Sigmoid colon (tissue), 7 donors: ENCODE results near the gene RPTOR. TPM values are rescaled to one million over a fixed set of nuclear protein-coding genes. Genes with fewer than 3 reads are reported as not detected.

Source experiments
- DNase-seq: peaks from one replicate; pipeline ENCODE4 v3.0.0-alpha.2; 2019
- H3K27ac ChIP-seq, 4 donors: fragments of 200-600 bp; sonication (generic); one replicate each; pipeline ENCODE4 v1.5.1; 2016 to 2019; ENCODE audit warnings: mild to moderate bottlenecking in 1 of 4
- H3K27me3 ChIP-seq, 3 donors: fragments of 200-600 bp; sonication (generic); one replicate each; pipeline ENCODE4 v1.5.1; 2019; ENCODE audit warnings: mild to moderate bottlenecking in 1 of 3
- H3K36me3 ChIP-seq, 4 donors: fragments of 200-600 bp; sonication (generic); one replicate each; pipeline ENCODE4 v1.5.1; 2016 to 2019
- H3K4me1 ChIP-seq, 4 donors: fragments of 200-600 bp; sonication (generic); one replicate each; pipeline ENCODE4 v1.5.1; 2017 to 2019
- H3K4me3 ChIP-seq, 4 donors: fragments of 200-600 bp; sonication (generic); one replicate each; pipeline ENCODE4 v1.5.1; 2017 to 2019; ENCODE audit warnings: mild to moderate bottlenecking in 2 of 4, moderate library complexity in 1 of 4
- H3K9me3 ChIP-seq, 4 donors: fragments of 200-600 bp in 3 of 4; sonication (generic) in 3 of 4; one replicate each; pipeline versions ENCODE4 v1.5.1 to v1.6.1; 2013 to 2019
- CTCF ChIP-seq, 4 experiments: fragments of 450-650 bp in 3 of 4; fragments of 200-600 bp in 1 of 4; IDR thresholded peaks; one replicate each; pipeline ENCODE4 v1.5.1; 2016 to 2019; ENCODE audit warnings: antibody characterized with exemption in 4 of 4, mild to moderate bottlenecking in 3 of 4, moderate library complexity in 2 of 4
- EP300 ChIP-seq, 4 donors: sonication (generic); formaldehyde crosslinking; IDR thresholded peaks; one replicate each; pipeline ENCODE4 v1.6.1; 2017; ENCODE audit warnings: antibody characterized with exemption in 4 of 4
- POLR2A ChIP-seq, 2 donors: fragments of 450-650 bp; IDR thresholded peaks; one replicate each; pipeline ENCODE4 v1.6.1; 2016; ENCODE audit warnings: antibody characterized with exemption in 2 of 2, mild to moderate bottlenecking in 2 of 2, moderate library complexity in 2 of 2
- POLR2AphosphoS5 ChIP-seq, 4 donors: sonication (generic); formaldehyde crosslinking; IDR thresholded peaks; one replicate each; pipeline ENCODE4 v1.6.1; 2017; ENCODE audit warnings: antibody characterized with exemption in 4 of 4
- WGBS, 2 donors: extraction: QIAGEN DNeasy Blood & Tissue Kit; methylation state at CpG; one replicate each; pipeline ENCODE4 v1.1.7; 2013; 5-methylcytosine and 5-hydroxymethylcytosine counted together
- intact Hi-C: fragments of 100-400 bp; cut with DNase I; formaldehyde crosslinking; loops from one replicate; pipeline ENCODE4 v1.15.1; 2023
- polyA plus RNA-seq, 3 donors: library from polyadenylated mRNA; stranded (reverse); fragments of 200-250 nt; gene quantifications; one replicate each; pipeline ENCODE4 v1.2.3, GENCODE V29; 2013
- total RNA-seq, 4 donors: library from RNA; depleted of rRNA; stranded (reverse); fragments of >200 nt; gene quantifications; one replicate each; pipeline ENCODE4 v1.1.0, GENCODE V29; 2016
- donor health status: healthy with polysubstance abuse.
- donor health status: Bipolar disorder and iron deficiency.
- donor health status: healthy.

RPTOR gene
- total and polyA plus RNA-seq, 7 donors = 3.7 to 68.7 (median 22.9) TPM

GRCh38 chr17:80614332-80615047 lies 69.9 kb downstream of the RPTOR start:
- no peak overlapping the region for H3K27ac ChIP-seq
- no peaks in the 10 kb centered on the region for H3K4me1 ChIP-seq
- no peak overlapping the region for H3K4me3 ChIP-seq
- no peak for DNase-seq
- WGBS, 2 donors = 84 to 91% methylated on average over 12 of the region's 12 CpGs
- H3K27me3 ChIP-seq = no peaks in the 10 kb centered on the region
- intact Hi-C loops = no loop called here
- H3K9me3 ChIP-seq = no peaks in the 10 kb centered on the region
- no peaks in the 10 kb centered on the region for H3K36me3 ChIP-seq
- TF ChIP-seq POLR2A (IDR thresholded peaks at IDR 0.05) (no peak), EP300 (IDR thresholded peaks at IDR 0.05) (no peak)

- no peak for DNase-seq
- no peak for TF ChIP-seq CTCF (IDR thresholded peaks at IDR 0.05)
- no peak for TF ChIP-seq POLR2AphosphoS5 (IDR thresholded peaks at IDR 0.05)
- no peak for TF ChIP-seq POLR2A (IDR thresholded peaks at IDR 0.05)
- TF ChIP-seq EP300 (IDR thresholded peaks at IDR 0.05) = no peak
- H3K4me1 ChIP-seq = no peaks in the 10 kb centered on the region
- intact Hi-C loops = no loop called here
- H3K36me3 ChIP-seq = no peaks in the 10 kb centered on the region
- H3K27ac ChIP-seq = no peak overlapping the region
- H3K27me3 ChIP-seq = no peaks in the 10 kb centered on the region
- H3K4me3 ChIP-seq = no peak overlapping the region
- no peaks in the 10 kb centered on the region for H3K9me3 ChIP-seq
- WGBS, 2 donors = 81 to 89% methylated on average over 4 of the region's 4 CpGs
Measured at GRCh38 chr17:80615376-80615775, 70.7 kb downstream of the RPTOR start.

DNA sequence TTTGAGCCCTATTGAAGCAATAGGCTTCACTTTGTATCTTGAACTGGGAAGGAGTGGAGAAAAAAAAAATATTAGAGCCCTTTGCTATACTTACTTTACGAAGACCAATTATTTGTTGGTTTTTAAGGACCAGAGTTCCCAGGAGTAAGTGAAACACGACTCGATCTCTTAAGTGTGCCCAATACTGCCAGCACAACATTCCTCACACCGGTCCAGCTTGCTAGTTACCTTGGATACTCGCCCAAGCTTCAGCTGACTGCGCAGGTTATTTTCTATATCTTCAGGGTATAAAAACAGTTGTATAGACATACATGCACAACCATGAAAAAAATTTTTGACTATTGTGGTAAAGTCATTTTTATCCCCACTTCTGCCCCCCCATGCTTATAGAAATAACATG lies 72.1 kb downstream of the RPTOR start:
- H3K4me3 ChIP-seq = no peak overlapping the region
- intact Hi-C loops = no loop called here
- H3K36me3 ChIP-seq = no peaks in the 10 kb centered on the region
- no peak overlapping the region for H3K27ac ChIP-seq
- H3K9me3 ChIP-seq = no peaks in the 10 kb centered on the region
- no peak for DNase-seq
- TF ChIP-seq EP300 (IDR thresholded peaks at IDR 0.05) (no peak), CTCF (IDR thresholded peaks at IDR 0.05) (no peak), POLR2AphosphoS5 (IDR thresholded peaks at IDR 0.05) (no peak), POLR2A (IDR thresholded peaks at IDR 0.05) (no peak)
- 95 to 96% methylated on average over 6 of the region's 6 CpGs for WGBS, 2 donors
- H3K27me3 ChIP-seq = no peaks in the 10 kb centered on the region
- H3K4me1 ChIP-seq = no peaks in the 10 kb centered on the region

DNA sequence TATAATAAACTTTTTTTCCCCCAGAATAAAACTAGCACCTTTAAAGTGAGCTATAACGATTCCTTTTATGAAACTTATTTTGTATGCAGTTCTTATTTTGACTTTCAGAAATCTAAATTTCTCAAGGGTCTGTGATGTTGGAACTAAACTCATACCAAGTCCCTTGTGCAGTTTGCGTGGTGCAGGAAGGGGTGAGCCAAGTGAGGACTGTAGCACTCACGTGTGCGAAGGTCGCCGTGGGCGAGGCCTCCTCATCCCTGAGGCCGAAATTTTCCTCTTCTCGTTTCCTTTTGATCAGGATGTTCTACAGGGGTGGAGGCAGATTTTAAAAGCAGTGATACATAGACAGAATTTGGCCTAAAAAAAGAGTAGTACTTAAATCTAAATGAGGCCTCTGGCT lies 73.7 kb downstream of the RPTOR start:
- intact Hi-C loops = no loop called here
- Histone ChIP-seq H3K4me3 (no peak overlapping the region), H3K27ac (no peak overlapping the region), H3K36me3 (no peaks in the 10 kb centered on the region), H3K27me3 (no peaks in the 10 kb centered on the region), H3K4me1 (no peaks in the 10 kb centered on the region), H3K9me3 (no peaks in the 10 kb centered on the region)
- 65 to 82% methylated on average over 9 of the region's 9 CpGs for WGBS, 2 donors
- TF ChIP-seq EP300 (IDR thresholded peaks at IDR 0.05) (no peak), CTCF (IDR thresholded peaks at IDR 0.05) (no peak), POLR2AphosphoS5 (IDR thresholded peaks at IDR 0.05) (no peak), POLR2A (IDR thresholded peaks at IDR 0.05) (no peak)
- no peak for DNase-seq

GRCh38 chr17:80619535-80620235 lies 75.0 kb downstream of the RPTOR start:
- intact Hi-C loops = no loop called here
- WGBS, 2 donors = 86 to 90% methylated on average over 9 of the region's 9 CpGs
- H3K4me1 ChIP-seq = no peaks in the 10 kb centered on the region

More at GRCh38 chr17:80619535-80620235, 75.0 kb downstream of the RPTOR start:
- no peaks in the 10 kb centered on the region for H3K27me3 ChIP-seq
- H3K9me3 ChIP-seq = no peaks in the 10 kb centered on the region
- H3K36me3 ChIP-seq = no peaks in the 10 kb centered on the region
- no peak overlapping the region for H3K4me3 ChIP-seq
- no peak overlapping the region for H3K27ac ChIP-seq
- DNase-seq = no peak
- TF ChIP-seq EP300 (IDR thresholded peaks at IDR 0.05) (no peak), CTCF (IDR thresholded peaks at IDR 0.05) (no peak), POLR2A (IDR thresholded peaks at IDR 0.05) (no peak), POLR2AphosphoS5 (IDR thresholded peaks at IDR 0.05) (no peak)
